ENCODE data around the gene COPB1. TPM values are rescaled to one million over a fixed set of nuclear protein-coding genes. Genes with fewer than 3 reads are reported as not detected.

The COPB1 gene
- total RNA-seq, 6 donors from 2014 or later: 56.2 to 139 (median 84.2) TPM

GRCh38 chr11:14463623-14464022, 36.0 kb downstream of the COPB1 start:
- H3K4me3 ChIP-seq: no peak overlapping the region
- peak overlapping the region in 1 of 4 donors; percentile 24 for H3K27ac ChIP-seq
- peaks cover 0 to 9% (median 0%) of the 10 kb centered on the region in 4 donors for H3K4me1 ChIP-seq
- no peak for TF ChIP-seq POLR2A (IDR thresholded peaks at IDR 0.05)
- TF ChIP-seq, protein P1, sequence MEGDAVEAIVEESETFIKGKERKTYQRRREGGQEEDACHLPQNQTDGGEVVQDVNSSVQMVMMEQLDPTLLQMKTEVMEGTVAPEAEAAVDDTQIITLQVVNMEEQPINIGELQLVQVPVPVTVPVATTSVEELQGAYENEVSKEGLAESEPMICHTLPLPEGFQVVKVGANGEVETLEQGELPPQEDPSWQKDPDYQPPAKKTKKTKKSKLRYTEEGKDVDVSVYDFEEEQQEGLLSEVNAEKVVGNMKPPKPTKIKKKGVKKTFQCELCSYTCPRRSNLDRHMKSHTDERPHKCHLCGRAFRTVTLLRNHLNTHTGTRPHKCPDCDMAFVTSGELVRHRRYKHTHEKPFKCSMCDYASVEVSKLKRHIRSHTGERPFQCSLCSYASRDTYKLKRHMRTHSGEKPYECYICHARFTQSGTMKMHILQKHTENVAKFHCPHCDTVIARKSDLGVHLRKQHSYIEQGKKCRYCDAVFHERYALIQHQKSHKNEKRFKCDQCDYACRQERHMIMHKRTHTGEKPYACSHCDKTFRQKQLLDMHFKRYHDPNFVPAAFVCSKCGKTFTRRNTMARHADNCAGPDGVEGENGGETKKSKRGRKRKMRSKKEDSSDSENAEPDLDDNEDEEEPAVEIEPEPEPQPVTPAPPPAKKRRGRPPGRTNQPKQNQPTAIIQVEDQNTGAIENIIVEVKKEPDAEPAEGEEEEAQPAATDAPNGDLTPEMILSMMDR (IDR thresholded peaks at IDR 0.05): no peak
- TF ChIP-seq POLR2AphosphoS5 (IDR thresholded peaks at IDR 0.05): no peak
- no peak for TF ChIP-seq EP300 (IDR thresholded peaks at IDR 0.05)
- peaks cover 45 to 100% (median 78%) of the 10 kb centered on the region in 4 donors for H3K36me3 ChIP-seq
- ATAC-seq (ENCODE audit: low FRiP score in 2 of 2): no peak
- no peak for DNase-seq
- H3K9me3 ChIP-seq: no peaks in the 10 kb centered on the region
- no peaks in the 10 kb centered on the region for H3K27me3 ChIP-seq
- WGBS, 2 donors: 61 to 70% methylated on average over 2 of the region's 2 CpGs

- Histone ChIP-seq H3K27ac (no peak overlapping the region), H3K4me1 (peaks cover 0 to 9% (median 0%) of the 10 kb centered on the region in 4 donors), H3K27me3 (no peaks in the 10 kb centered on the region), H3K9me3 (no peaks in the 10 kb centered on the region), H3K36me3 (peaks cover 33 to 99% (median 66%) of the 10 kb centered on the region in 4 donors), H3K4me3 (no peak overlapping the region)
- ATAC-seq (ENCODE audit: low FRiP score in 2 of 2) (no peak), DNase-seq (no peak)
- TF ChIP-seq, protein P1 (IDR thresholded peaks at IDR 0.05): no peak
- no peak for TF ChIP-seq EP300 (IDR thresholded peaks at IDR 0.05)
- no peak for TF ChIP-seq POLR2AphosphoS5 (IDR thresholded peaks at IDR 0.05)
- no peak for TF ChIP-seq POLR2A (IDR thresholded peaks at IDR 0.05)
These were observed 39.5 kb downstream of the COPB1 start for GRCh38 chr11:14460147-14460546.

DNA sequence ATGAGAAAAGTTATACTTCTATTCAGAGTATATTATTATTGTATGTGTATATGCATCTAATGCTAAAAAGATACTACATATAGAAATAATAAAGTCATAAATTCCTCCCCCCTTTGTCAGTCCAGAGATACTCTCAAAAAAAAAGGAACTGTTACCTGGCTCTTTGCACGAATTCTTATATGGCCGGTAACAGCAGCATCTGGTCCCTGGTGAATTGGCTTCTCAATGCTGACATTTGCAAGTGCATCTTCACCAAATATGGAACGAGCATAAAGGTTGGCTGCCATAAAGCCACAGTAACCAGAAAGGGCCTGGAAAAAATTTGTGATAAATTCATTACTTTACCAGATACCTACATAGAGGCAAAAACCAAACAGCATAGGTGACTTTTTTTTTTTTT, 41.2 kb downstream of the COPB1 start:
- DNase-seq (no peak), ATAC-seq (ENCODE audit: low FRiP score in 2 of 2) (no peak)
- TF ChIP-seq, protein P1 (IDR thresholded peaks at IDR 0.05): no peak
- TF ChIP-seq EP300 (IDR thresholded peaks at IDR 0.05) (no peak), POLR2A (IDR thresholded peaks at IDR 0.05) (no peak), POLR2AphosphoS5 (IDR thresholded peaks at IDR 0.05) (no peak)
- H3K4me1 ChIP-seq: no peaks in the 10 kb centered on the region
- no peak overlapping the region for H3K27ac ChIP-seq
- 93 to 95% methylated on average over 3 of the region's 3 CpGs for WGBS, 2 donors
- H3K4me3 ChIP-seq: no peak overlapping the region
- no peaks in the 10 kb centered on the region for H3K27me3 ChIP-seq
- H3K9me3 ChIP-seq: no peaks in the 10 kb centered on the region
- peaks cover 25 to 86% (median 50%) of the 10 kb centered on the region in 4 donors for H3K36me3 ChIP-seq

DNA sequence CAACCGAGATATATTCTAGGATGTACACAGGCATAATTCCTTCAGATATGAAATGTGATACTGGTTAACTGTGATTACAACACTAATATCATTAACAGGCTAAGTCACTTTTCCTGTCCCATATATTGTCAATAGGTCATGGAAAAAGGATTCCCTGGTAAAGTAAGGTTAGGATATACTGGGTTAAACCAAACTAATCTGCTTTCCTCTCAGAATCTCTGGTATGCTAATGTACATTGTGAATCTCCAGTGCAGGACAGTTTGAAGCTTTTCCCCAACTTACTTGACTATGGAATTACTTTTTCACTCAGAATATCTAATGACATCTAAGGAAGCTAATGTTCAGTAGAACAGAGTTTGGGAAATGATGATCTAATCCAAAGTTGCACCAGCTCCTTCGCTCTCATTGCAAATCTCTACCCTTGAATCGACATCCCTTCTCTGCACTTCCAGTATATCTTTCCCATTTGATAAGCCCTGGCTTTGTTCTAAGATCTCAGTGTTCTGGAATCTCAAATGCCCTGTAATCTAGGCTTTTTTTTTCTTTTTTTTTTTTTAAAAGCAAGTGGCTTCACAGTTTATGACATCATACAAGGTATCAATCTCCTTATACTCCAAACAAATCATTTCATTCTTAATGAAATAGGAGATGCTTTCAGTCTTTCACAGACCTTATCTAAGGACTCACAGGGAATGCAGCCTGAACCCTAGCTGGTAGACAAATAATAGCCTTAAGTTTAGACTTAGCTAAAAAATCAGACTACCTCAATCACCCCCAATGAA, 43.8 kb downstream of the COPB1 start:
- WGBS, 2 donors: 86 to 88% methylated on average over 3 of the region's 3 CpGs
- ATAC-seq (ENCODE audit: low FRiP score in 2 of 2) (peak in 1 of 2 donors; percentile 56), DNase-seq (no peak)
- peaks cover 4 to 75% (median 30%) of the 10 kb centered on the region in 4 donors for H3K36me3 ChIP-seq
- no peaks in the 10 kb centered on the region for H3K4me1 ChIP-seq
- H3K9me3 ChIP-seq: no peaks in the 10 kb centered on the region
- H3K4me3 ChIP-seq: no peak overlapping the region
- H3K27me3 ChIP-seq: no peaks in the 10 kb centered on the region
- H3K27ac ChIP-seq: peak overlapping the region in 1 of 4 donors; percentile 2
- TF ChIP-seq, protein P1 (IDR thresholded peaks at IDR 0.05): no peak
- no peak for TF ChIP-seq POLR2A (IDR thresholded peaks at IDR 0.05)
- TF ChIP-seq POLR2AphosphoS5 (IDR thresholded peaks at IDR 0.05): no peak
- TF ChIP-seq EP300 (IDR thresholded peaks at IDR 0.05): no peak

All from upper lobe of left lung (tissue), 6 donors.